ENCODE results near the gene TLK2. TPM values are rescaled to one million over a fixed set of nuclear protein-coding genes. Genes with fewer than 3 reads are reported as not detected.
"Not testable (repeated sequence)": the region's sequence is repeated elsewhere in the genome, so short reads cannot be mapped to it uniquely, and the experiment has no call there.

The TLK2 gene
- total RNA-seq, 1 experiment from 2014 or later = 56.1 TPM

- DNase-seq (ENCODE audit: unreplicated experiment); POLR2A ChIA-PET; intact Hi-C loops (cut with micrococcal nuclease); H3K4me3 Mint-ChIP-seq (ENCODE audit: unreplicated experiment); H3K9me3 Mint-ChIP-seq (ENCODE audit: unreplicated experiment); H3K27ac Mint-ChIP-seq (ENCODE audit: low read depth, unreplicated experiment); BruUV-seq (replicated peaks); H3K4me1 Mint-ChIP-seq (ENCODE audit: insufficient read depth, unreplicated experiment); H3K27me3 Mint-ChIP-seq (ENCODE audit: insufficient read depth, unreplicated experiment); CTCF ChIA-PET; H3K36me3 Mint-ChIP-seq (ENCODE audit: insufficient read depth, unreplicated experiment): not testable (repeated sequence)
These were observed 20.2 kb downstream of the TLK2 start for GRCh38 chr17:62498796-62499195.

- CTCF ChIA-PET; H3K36me3 Mint-ChIP-seq (ENCODE audit: insufficient read depth, unreplicated experiment); H3K27ac Mint-ChIP-seq (ENCODE audit: low read depth, unreplicated experiment); DNase-seq (ENCODE audit: unreplicated experiment); H3K27me3 Mint-ChIP-seq (ENCODE audit: insufficient read depth, unreplicated experiment); H3K4me3 Mint-ChIP-seq (ENCODE audit: unreplicated experiment); H3K4me1 Mint-ChIP-seq (ENCODE audit: insufficient read depth, unreplicated experiment); BruUV-seq (replicated peaks); intact Hi-C loops (cut with micrococcal nuclease); H3K9me3 Mint-ChIP-seq (ENCODE audit: unreplicated experiment); POLR2A ChIA-PET: not testable (repeated sequence)
These were observed 21.8 kb downstream of the TLK2 start for GRCh38 chr17:62500463-62500862.

- H3K36me3 Mint-ChIP-seq (ENCODE audit: insufficient read depth, unreplicated experiment); DNase-seq (ENCODE audit: unreplicated experiment); H3K27me3 Mint-ChIP-seq (ENCODE audit: insufficient read depth, unreplicated experiment); H3K4me1 Mint-ChIP-seq (ENCODE audit: insufficient read depth, unreplicated experiment); intact Hi-C loops (cut with micrococcal nuclease); H3K4me3 Mint-ChIP-seq (ENCODE audit: unreplicated experiment); H3K9me3 Mint-ChIP-seq (ENCODE audit: unreplicated experiment); BruUV-seq (replicated peaks); H3K27ac Mint-ChIP-seq (ENCODE audit: low read depth, unreplicated experiment): not testable (repeated sequence)
- CTCF ChIA-PET = interaction anchor here (0.6 to 0.9 kb wide), 2 partner anchors 84 to 665 kb away, joined by 3 read pairs; no protein-coding TSS in a partner anchor
- POLR2A ChIA-PET = interaction anchor here (0.6 kb wide), 1 partner anchor 16 kb away, joined by 3 read pairs; no protein-coding TSS in a partner anchor
These were observed 26.2 kb downstream of the TLK2 start for GRCh38 chr17:62504857-62505256.

DNA sequence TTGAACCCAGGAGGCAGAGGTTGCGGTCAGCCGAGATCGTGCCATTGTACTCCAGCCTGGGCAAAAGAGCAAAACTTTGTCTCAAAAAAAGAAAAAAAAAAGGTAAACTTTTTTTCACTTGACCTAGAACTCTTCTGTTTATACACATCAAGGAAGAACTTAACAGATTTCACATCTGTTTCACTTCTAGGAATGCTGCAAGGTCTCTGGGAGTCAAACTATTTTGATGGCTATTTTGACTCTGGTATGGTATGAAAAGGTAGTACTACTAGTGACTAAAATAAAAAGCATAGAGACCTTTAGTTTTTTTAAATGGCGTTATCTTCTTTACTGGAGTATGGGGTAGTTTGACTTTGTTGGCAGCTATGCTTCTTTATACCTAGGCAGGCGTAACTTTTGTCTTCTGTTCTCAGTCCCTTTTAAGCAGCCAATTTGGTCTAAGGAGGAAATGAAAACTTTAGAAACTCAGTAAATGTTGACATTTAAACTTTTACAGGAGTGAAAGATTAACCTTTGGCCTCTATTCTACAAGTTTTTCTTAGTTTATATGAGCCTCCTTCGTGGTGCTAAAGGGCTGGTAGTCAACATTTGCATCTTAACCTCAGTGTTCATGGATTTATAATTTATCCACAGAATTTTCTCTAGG, 28.7 kb downstream of the TLK2 start:
- CTCF ChIA-PET; POLR2A ChIA-PET; intact Hi-C loops (cut with micrococcal nuclease); DNase-seq (ENCODE audit: unreplicated experiment); H3K9me3 Mint-ChIP-seq (ENCODE audit: unreplicated experiment); BruUV-seq (replicated peaks); H3K4me1 Mint-ChIP-seq (ENCODE audit: insufficient read depth, unreplicated experiment); H3K27ac Mint-ChIP-seq (ENCODE audit: low read depth, unreplicated experiment); H3K27me3 Mint-ChIP-seq (ENCODE audit: insufficient read depth, unreplicated experiment); H3K4me3 Mint-ChIP-seq (ENCODE audit: unreplicated experiment): not testable (repeated sequence)
- peaks cover 13% of the 10 kb centered on the region for H3K36me3 Mint-ChIP-seq (ENCODE audit: insufficient read depth, unreplicated experiment)

- BruUV-seq (replicated peaks); CTCF ChIA-PET; intact Hi-C loops (cut with micrococcal nuclease); H3K4me3 Mint-ChIP-seq (ENCODE audit: unreplicated experiment); H3K9me3 Mint-ChIP-seq (ENCODE audit: unreplicated experiment); H3K27me3 Mint-ChIP-seq (ENCODE audit: insufficient read depth, unreplicated experiment); H3K4me1 Mint-ChIP-seq (ENCODE audit: insufficient read depth, unreplicated experiment); DNase-seq (ENCODE audit: unreplicated experiment): not testable (repeated sequence)
- H3K36me3 Mint-ChIP-seq (ENCODE audit: insufficient read depth, unreplicated experiment) = peaks cover 18% of the 10 kb centered on the region
- H3K27ac Mint-ChIP-seq (ENCODE audit: low read depth, unreplicated experiment) = peak overlapping the region; percentile 70
- POLR2A ChIA-PET = interaction anchor here (0.7 kb wide), 1 partner anchor 823 kb away, joined by 3 read pairs; no protein-coding TSS in a partner anchor
These were observed 31.7 kb downstream of the TLK2 start for GRCh38 chr17:62510247-62510819.

GRCh38 chr17:62511014-62511413, 32.4 kb downstream of the TLK2 start:
- not testable (repeated sequence) for BruUV-seq (replicated peaks)

DNA sequence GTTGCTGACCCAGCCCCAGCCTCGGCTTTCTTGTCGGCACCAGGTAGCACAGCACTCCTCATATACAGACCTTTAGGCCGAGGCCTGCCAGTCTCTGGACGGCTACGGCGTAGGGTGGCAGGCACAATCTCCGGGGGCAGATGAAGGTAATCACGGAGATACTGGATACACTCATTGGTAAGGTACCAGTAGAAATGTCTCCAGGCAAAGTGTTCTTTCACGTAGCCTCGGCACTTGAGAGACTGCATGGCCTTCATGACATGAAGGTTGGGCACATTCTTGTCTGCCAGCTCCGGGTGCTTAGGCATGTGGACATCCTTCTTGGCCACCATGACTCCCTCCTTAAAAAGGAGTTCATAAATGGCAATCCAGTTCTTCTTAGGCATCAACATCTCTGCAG, 37.8 kb downstream of the TLK2 start:
- BruUV-seq (replicated peaks); H3K4me1 Mint-ChIP-seq (ENCODE audit: insufficient read depth, unreplicated experiment); CTCF ChIA-PET: not testable (repeated sequence)

More at GRCh38 chr17:62511014-62511413, 32.4 kb downstream of the TLK2 start:
- H3K4me3 Mint-ChIP-seq (ENCODE audit: unreplicated experiment); H3K9me3 Mint-ChIP-seq (ENCODE audit: unreplicated experiment); DNase-seq (ENCODE audit: unreplicated experiment); H3K27me3 Mint-ChIP-seq (ENCODE audit: insufficient read depth, unreplicated experiment); intact Hi-C loops (cut with micrococcal nuclease); H3K4me1 Mint-ChIP-seq (ENCODE audit: insufficient read depth, unreplicated experiment); CTCF ChIA-PET: not testable (repeated sequence)
- POLR2A ChIA-PET = interaction anchor here (0.7 kb wide), 1 partner anchor 824 kb away, joined by 3 read pairs; no protein-coding TSS in a partner anchor
- peaks cover 12% of the 10 kb centered on the region for H3K36me3 Mint-ChIP-seq (ENCODE audit: insufficient read depth, unreplicated experiment)
- peak overlapping the region; percentile 70 for H3K27ac Mint-ChIP-seq (ENCODE audit: low read depth, unreplicated experiment)

GRCh38 chr17:62521295-62521694, 42.7 kb downstream of the TLK2 start:
- H3K27ac Mint-ChIP-seq (ENCODE audit: low read depth, unreplicated experiment); intact Hi-C loops (cut with micrococcal nuclease); BruUV-seq (replicated peaks); H3K27me3 Mint-ChIP-seq (ENCODE audit: insufficient read depth, unreplicated experiment); H3K4me3 Mint-ChIP-seq (ENCODE audit: unreplicated experiment); H3K9me3 Mint-ChIP-seq (ENCODE audit: unreplicated experiment); H3K4me1 Mint-ChIP-seq (ENCODE audit: insufficient read depth, unreplicated experiment): not testable (repeated sequence)
- ChIA-PET CTCF (interaction anchor here (0.6 kb wide), 2 partner anchors 18 to 1102 kb away, joined by 3 to 4 read pairs; no protein-coding TSS in a partner anchor), POLR2A (interaction anchor here (0.6 kb wide), 1 partner anchor 16 kb away, joined by 3 read pairs; no protein-coding TSS in a partner anchor)
- peak; percentile 2 for DNase-seq (ENCODE audit: unreplicated experiment)
- peaks cover 43% of the 10 kb centered on the region for H3K36me3 Mint-ChIP-seq (ENCODE audit: insufficient read depth, unreplicated experiment)

More for the DNA sequence above, 37.8 kb downstream of the TLK2 start:
- DNase-seq (ENCODE audit: unreplicated experiment); H3K4me3 Mint-ChIP-seq (ENCODE audit: unreplicated experiment); POLR2A ChIA-PET; H3K27me3 Mint-ChIP-seq (ENCODE audit: insufficient read depth, unreplicated experiment); intact Hi-C loops (cut with micrococcal nuclease); H3K9me3 Mint-ChIP-seq (ENCODE audit: unreplicated experiment); H3K27ac Mint-ChIP-seq (ENCODE audit: low read depth, unreplicated experiment): not testable (repeated sequence)
- H3K36me3 Mint-ChIP-seq (ENCODE audit: insufficient read depth, unreplicated experiment) = peaks cover 32% of the 10 kb centered on the region

DNA sequence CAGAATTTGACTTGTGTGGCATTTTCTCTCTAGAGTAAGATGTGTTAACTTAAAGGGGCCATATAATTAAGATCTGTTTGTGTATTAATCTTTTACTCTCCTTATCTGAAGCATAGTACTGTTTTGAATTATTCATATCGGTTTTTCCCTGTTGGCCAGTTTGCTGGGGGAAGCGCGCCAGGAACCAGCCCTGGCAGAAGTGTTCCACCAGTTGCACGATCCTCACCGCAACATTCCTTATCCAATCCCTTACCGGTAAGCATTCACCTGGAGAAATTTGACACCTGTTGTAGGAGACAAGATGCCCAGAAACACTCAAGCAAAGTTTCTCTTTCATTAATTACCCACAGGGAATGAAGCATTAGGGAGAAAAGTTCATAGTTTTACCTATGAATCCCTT, 45.5 kb downstream of the TLK2 start:
- intact Hi-C loops (cut with micrococcal nuclease); H3K4me1 Mint-ChIP-seq (ENCODE audit: insufficient read depth, unreplicated experiment); POLR2A ChIA-PET; H3K27ac Mint-ChIP-seq (ENCODE audit: low read depth, unreplicated experiment); BruUV-seq (replicated peaks); DNase-seq (ENCODE audit: unreplicated experiment); CTCF ChIA-PET; H3K27me3 Mint-ChIP-seq (ENCODE audit: insufficient read depth, unreplicated experiment); H3K4me3 Mint-ChIP-seq (ENCODE audit: unreplicated experiment); H3K9me3 Mint-ChIP-seq (ENCODE audit: unreplicated experiment): not testable (repeated sequence)
- H3K36me3 Mint-ChIP-seq (ENCODE audit: insufficient read depth, unreplicated experiment) = peaks cover 60% of the 10 kb centered on the region

Measured in MCF 10A (cell line).